GM12878 (cell line): ENCODE results near the gene SPATA22. TPM values are rescaled to one million over a fixed set of nuclear protein-coding genes. Genes with fewer than 3 reads are reported as not detected.

Source experiments
- ATAC-seq: fragments of 200-7000 bp; cut with Tn5 transposase; 3 replicates; pipeline ENCODE4 v1.9.1; 2020; ENCODE audit warnings: mild to moderate bottlenecking, moderate library complexity
- BruUV-seq: library from RNA; stranded (reverse); fragments of 400-500 nt; replicated peaks from 2 replicates; lab custom pipeline; 2021; lab: Mats Ljungman, UMichigan
- CTCF ChIA-PET: fragments of 300-600 bp; sonication (Branson Sonifier 250); formaldehyde crosslinking; extraction: SDS; loops from one replicate; lab custom pipeline; 2021; ENCODE audit warnings: inconsistent platforms; lab: Yijun Ruan, JAX
- POLR2A ChIA-PET: fragments of 350-600 bp; formaldehyde crosslinking; extraction: SDS; loops from one replicate; lab custom pipeline; 2021; ENCODE audit warnings: inconsistent platforms; lab: Charles Lee
- RAD21 ChIA-PET: fragments of 300-600 bp; sonication (Branson Sonifier 250); formaldehyde crosslinking; loops from one replicate; lab custom pipeline; 2023; ENCODE audit warnings: antibody characterized with exemption; ENCODE audit not compliant: unreplicated experiment; lab: Charles Lee
- SMC1A ChIA-PET: fragments of 300-600 bp; sonication (Branson Sonifier 250); formaldehyde crosslinking; loops from one replicate; lab custom pipeline; 2023; ENCODE audit not compliant: unreplicated experiment, uncharacterized antibody; lab: Charles Lee
- DNase-seq: peaks from one replicate; pipeline ENCODE4 v3.0.0-alpha.2; 2011; ENCODE audit warnings: low read depth, low spot score
- FAIRE-seq: peaks from 3 replicates; lab custom pipeline; 2011; peaks lifted over from hg19 to GRCh38; lab: Jason Lieb, UNC
- H2AFZ ChIP-seq: 2 replicates; pipeline ENCODE4 v1.6.0; 2011; ENCODE audit warnings: low read depth, low read length, control low read depth; ENCODE audit not compliant: control insufficient read depth
- H3K27ac ChIP-seq: 2 replicates; pipeline ENCODE4 v1.5.1; 2011; ENCODE audit warnings: control low read depth; ENCODE audit not compliant: control insufficient read depth, insufficient read depth
- H3K27me3 ChIP-seq, 2 experiments: replicated peaks in 1 of 2; 2 replicates each; pipeline versions ENCODE4 v1.6.0 to v1.6.1; 2011; ENCODE audit warnings: low read length in 1 of 2; ENCODE audit not compliant: control insufficient read depth in 2 of 2, insufficient read depth in 2 of 2
- H3K36me3 ChIP-seq, 2 experiments: 2 replicates each; pipeline ENCODE4 v1.5.1; 2011; ENCODE audit warnings: low read length in 1 of 2; ENCODE audit not compliant: control insufficient read depth in 2 of 2, insufficient read depth in 2 of 2
- H3K4me1 ChIP-seq: 2 replicates; pipeline ENCODE4 v1.6.1; 2011; ENCODE audit warnings: mild to moderate bottlenecking, low read length, moderate library complexity, mixed read lengths; ENCODE audit not compliant: control insufficient read depth, insufficient read depth
- H3K4me2 ChIP-seq: 2 replicates; pipeline ENCODE4 v1.6.0; 2011; ENCODE audit warnings: control low read depth; ENCODE audit not compliant: control insufficient read depth, insufficient read depth
- H3K4me3 ChIP-seq: fragments of 200-600 bp; sonication (generic); 2 replicates; pipeline ENCODE4 v1.5.1; 2016
- H3K79me2 ChIP-seq: 2 replicates; pipeline ENCODE4 v1.6.0; 2011; ENCODE audit warnings: low read length; ENCODE audit not compliant: control insufficient read depth, insufficient read depth
- H3K9ac ChIP-seq: 2 replicates; pipeline ENCODE4 v1.8.0; 2011; ENCODE audit warnings: low read length, control low read depth, mixed read lengths; ENCODE audit not compliant: control insufficient read depth, insufficient read depth
- H3K9me3 ChIP-seq: replicated peaks from 3 replicates; pipeline ENCODE4 v1.5.1; 2011; ENCODE audit warnings: mild to moderate bottlenecking, low read length; ENCODE audit not compliant: control insufficient read depth, insufficient read depth
- H4K20me1 ChIP-seq: 2 replicates; pipeline ENCODE4 v1.6.0; 2011; ENCODE audit not compliant: control insufficient read depth, insufficient read depth
- BACH1 ChIP-seq: fragments of 450-650 bp; IDR thresholded peaks from 2 replicates; pipeline ENCODE4 v1.6.1; 2017; ENCODE audit warnings: mild to moderate bottlenecking, borderline replicate concordance
- BRCA1 ChIP-seq: IDR thresholded peaks from 2 replicates; pipeline ENCODE4 v1.6.1; 2011; ENCODE audit warnings: low read depth, low read length, improper control_type of control experiment
- CBFB ChIP-seq: IDR thresholded peaks from 2 replicates; pipeline ENCODE4 v1.6.1; 2016; ENCODE audit warnings: antibody characterized with exemption, low read depth
- ESRRA ChIP-seq: IDR thresholded peaks from 2 replicates; pipeline ENCODE4 v1.6.1; 2012; ENCODE audit warnings: mild to moderate bottlenecking, low read length, improper control_type of control experiment
- GATAD2B ChIP-seq: fragments of 450-650 bp; conservative IDR thresholded peaks from 2 replicates; pipeline ENCODE4 v1.6.1; 2017; ENCODE audit warnings: low read depth, mild to moderate bottlenecking, moderate library complexity
- KAT2A ChIP-seq: conservative IDR thresholded peaks from 2 replicates; pipeline ENCODE4 v1.6.1; 2011; ENCODE audit warnings: low read depth, low read length; ENCODE audit not compliant: control insufficient read depth
- MEF2A ChIP-seq: IDR thresholded peaks from 2 replicates; pipeline ENCODE4 v1.6.1; 2011; ENCODE audit warnings: low read depth, mild to moderate bottlenecking, low read length, moderate library complexity; ENCODE audit not compliant: insufficient read depth
- POLR2AphosphoS5 ChIP-seq: IDR thresholded peaks from 2 replicates; pipeline ENCODE4 v1.6.1; 2011; ENCODE audit warnings: mild to moderate bottlenecking, low read length, inconsistent platforms
- POU2F2 ChIP-seq: IDR thresholded peaks from 3 replicates; pipeline ENCODE4 v1.6.1; 2011; ENCODE audit warnings: low read depth, mild to moderate bottlenecking, low read length, borderline replicate concordance
- RB1 ChIP-seq: fragments of 450-650 bp; formaldehyde crosslinking; IDR thresholded peaks from 2 replicates; pipeline ENCODE4 v1.6.1; 2017; ENCODE audit warnings: mild to moderate bottlenecking, borderline replicate concordance
- SMC3 ChIP-seq: IDR thresholded peaks from 2 replicates; pipeline ENCODE4 v1.6.1; 2011; ENCODE audit warnings: low read length, improper control_type of control experiment, borderline replicate concordance
- SRF ChIP-seq, 2 experiments: IDR thresholded peaks; 2 replicates each; pipeline ENCODE4 v1.6.1; 2011; ENCODE audit warnings: low read depth in 2 of 2, low read length in 2 of 2, mild to moderate bottlenecking in 1 of 2, moderate library complexity in 1 of 2
- ZNF274 ChIP-seq: IDR thresholded peaks from one replicate; pipeline ENCODE4 v1.8.0; 2011; ENCODE audit not compliant: insufficient read length, insufficient read depth
- WGBS: methylation state at CpG from one replicate; pipeline ENCODE4 v1.1.6; 2016; ENCODE audit warnings: low lambda C conversion rate; ENCODE audit not compliant: insufficient replicate concordance, insufficient coverage; ENCODE audit errors: missing lambda C conversion rate; 5-methylcytosine and 5-hydroxymethylcytosine counted together
- in situ Hi-C: fragments of 300-500 bp; cut with MboI; formaldehyde crosslinking; loops from 9 replicates; pipeline ENCODE4 v1.14.3; 2018; ENCODE audit warnings: mixed read lengths
- intact Hi-C: fragments of 100-400 bp; cut with micrococcal nuclease; formaldehyde crosslinking; loops from one replicate; pipeline ENCODE4 v1.14.2; 2022; ENCODE audit not compliant: unreplicated experiment
- polyA plus RNA-seq, 11 experiments: library from polyadenylated mRNA; depleted of rRNA in 4 of 11; unstranded in 6 of 11; stranded (reverse) in 5 of 11; fragments of >200 nt; fragmentation: Nextera tagmentation in 4 of 11; fragmentation: Illumina TruSeq in 1 of 11; extraction: Ambion mirVana in 4 of 11; extraction: Trizol in 1 of 11; gene quantifications; 1 replicate in 1 of 11; 2 replicates in 10 of 11; pipeline versions ENCODE4 v1.2.1 to v1.2.3, GENCODE V29; 2011 to 2016; ENCODE audit warnings: inconsistent platforms in 2 of 11, missing spikeins in 2 of 11, low read depth in 1 of 11
- total RNA-seq, 4 experiments: library from RNA; depleted of rRNA in 3 of 4; stranded (reverse); fragments of >200 nt in 3 of 4; fragmentation: Illumina TruSeq in 1 of 4; extraction: Trizol in 1 of 4; gene quantifications; 2 replicates each; pipeline versions ENCODE4 v1.2.1 to v1.2.3, GENCODE V29; 2013 to 2021
- TF ChIP-seq, protein P1 (sequence below): fragments of 450-650 bp; IDR thresholded peaks from 2 replicates; pipeline ENCODE4 v1.6.1; 2017; ENCODE audit warnings: mild to moderate bottlenecking, low read depth, inconsistent platforms; ENCODE audit not compliant: poor library complexity, severe bottlenecking
- TF ChIP-seq, protein P2 (sequence below): IDR thresholded peaks from 2 replicates; pipeline ENCODE4 v1.6.1; 2012; ENCODE audit warnings: low read depth, low read length, improper control_type of control experiment

SPATA22 gene
- total and polyA plus RNA-seq, 10 of the 15 experiments (the other 5 are each of a cell fraction or from before 2014, with no cell fraction given), result not detected

DNA sequence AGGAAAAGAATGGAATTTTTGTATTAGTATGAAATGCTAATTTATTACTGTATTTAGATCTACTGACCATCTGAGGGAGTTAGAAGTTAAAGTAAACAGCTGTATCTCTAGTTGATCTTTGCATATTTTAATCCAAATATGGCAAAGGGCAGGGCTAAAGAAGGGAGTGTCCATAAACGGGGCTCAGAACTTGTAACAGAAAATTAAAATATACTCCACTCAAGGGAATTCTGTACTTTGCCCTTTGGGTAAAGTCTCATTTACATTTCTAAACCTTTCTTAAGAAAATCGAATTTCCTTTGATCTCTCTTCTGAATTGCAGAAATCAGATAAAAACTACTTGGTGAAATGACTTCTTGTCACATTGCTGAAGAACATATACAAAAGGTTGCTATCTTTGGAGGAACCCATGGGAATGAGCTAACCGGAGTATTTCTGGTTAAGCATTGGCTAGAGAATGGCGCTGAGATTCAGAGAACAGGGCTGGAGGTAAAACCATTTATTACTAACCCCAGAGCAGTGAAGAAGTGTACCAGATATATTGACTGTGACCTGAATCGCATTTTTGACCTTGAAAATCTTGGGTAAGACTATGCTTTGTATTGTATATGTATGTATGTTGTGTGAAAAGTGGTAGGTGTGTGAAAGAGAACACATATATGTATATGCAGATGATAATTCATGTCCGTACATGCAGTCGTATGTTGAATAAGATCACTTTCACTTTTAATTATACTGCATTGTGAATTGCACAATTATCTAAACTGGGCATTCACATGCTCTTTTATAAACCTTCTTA lies 4.4 kb upstream of the SPATA22 start, which contains the start of gene ASPA:
ASPA (plus strand) TSS at position 186 of the 799 bp plus-strand sequence; CDS start at position 349, 163 bp downstream.
- ATAC-seq (no peak), DNase-seq (no peak), FAIRE-seq (no peak)
- ChIA-PET SMC1A (interaction anchor here (0.8 to 1.5 kb wide), 2 partner anchors 24 to 58 kb away, joined by 3 read pairs; no protein-coding TSS in a partner anchor), POLR2A (no interaction called here), CTCF (no interaction called here), RAD21 (no interaction called here)
- Histone ChIP-seq H3K27me3 (peaks cover 0 to 2% of the 10 kb centered on the region in 2 experiments; a peak in 1 of 4 replicates), H3K4me3 (no peak within 1 kb of the TSS), H2AFZ (no peak within 1 kb of the TSS), H4K20me1 (no peaks in the 10 kb centered on the region), H3K4me2 (no peak within 1 kb of the TSS), H3K9ac (no peak within 1 kb of the TSS), H3K9me3 (no peaks in the 10 kb centered on the region), H3K4me1 (no peaks in the 10 kb centered on the region), H3K79me2 (no peaks in the 10 kb centered on the region), H3K36me3 (no peaks in the 10 kb centered on the region), H3K27ac (no peak within 1 kb of the TSS)
- TF ChIP-seq POU2F2, result no peak
- TF ChIP-seq GATAD2B, result no peak
- TF ChIP-seq BRCA1, result no peak
- no peak for TF ChIP-seq SMC3
- no peak for TF ChIP-seq CBFB
- no peak for TF ChIP-seq POLR2AphosphoS5
- no peak for TF ChIP-seq SRF (IDR thresholded peaks at IDR 0.05; ENCODE audit: low read depth in 2 of 2, low read length in 2 of 2)
- TF ChIP-seq BACH1, result no peak
- TF ChIP-seq RB1, result no peak
- no peak for TF ChIP-seq MEF2A
- TF ChIP-seq, protein P1, sequence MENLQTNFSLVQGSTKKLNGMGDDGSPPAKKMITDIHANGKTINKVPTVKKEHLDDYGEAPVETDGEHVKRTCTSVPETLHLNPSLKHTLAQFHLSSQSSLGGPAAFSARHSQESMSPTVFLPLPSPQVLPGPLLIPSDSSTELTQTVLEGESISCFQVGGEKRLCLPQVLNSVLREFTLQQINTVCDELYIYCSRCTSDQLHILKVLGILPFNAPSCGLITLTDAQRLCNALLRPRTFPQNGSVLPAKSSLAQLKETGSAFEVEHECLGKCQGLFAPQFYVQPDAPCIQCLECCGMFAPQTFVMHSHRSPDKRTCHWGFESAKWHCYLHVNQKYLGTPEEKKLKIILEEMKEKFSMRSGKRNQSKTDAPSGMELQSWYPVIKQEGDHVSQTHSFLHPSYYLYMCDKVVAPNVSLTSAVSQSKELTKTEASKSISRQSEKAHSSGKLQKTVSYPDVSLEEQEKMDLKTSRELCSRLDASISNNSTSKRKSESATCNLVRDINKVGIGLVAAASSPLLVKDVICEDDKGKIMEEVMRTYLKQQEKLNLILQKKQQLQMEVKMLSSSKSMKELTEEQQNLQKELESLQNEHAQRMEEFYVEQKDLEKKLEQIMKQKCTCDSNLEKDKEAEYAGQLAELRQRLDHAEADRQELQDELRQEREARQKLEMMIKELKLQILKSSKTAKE, result no peak
- TF ChIP-seq, protein P2, sequence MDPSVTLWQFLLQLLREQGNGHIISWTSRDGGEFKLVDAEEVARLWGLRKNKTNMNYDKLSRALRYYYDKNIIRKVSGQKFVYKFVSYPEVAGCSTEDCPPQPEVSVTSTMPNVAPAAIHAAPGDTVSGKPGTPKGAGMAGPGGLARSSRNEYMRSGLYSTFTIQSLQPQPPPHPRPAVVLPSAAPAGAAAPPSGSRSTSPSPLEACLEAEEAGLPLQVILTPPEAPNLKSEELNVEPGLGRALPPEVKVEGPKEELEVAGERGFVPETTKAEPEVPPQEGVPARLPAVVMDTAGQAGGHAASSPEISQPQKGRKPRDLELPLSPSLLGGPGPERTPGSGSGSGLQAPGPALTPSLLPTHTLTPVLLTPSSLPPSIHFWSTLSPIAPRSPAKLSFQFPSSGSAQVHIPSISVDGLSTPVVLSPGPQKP, result no peak
- TF ChIP-seq KAT2A, result no peak
- no peak for TF ChIP-seq ESRRA
- no peak for TF ChIP-seq ZNF274
- intact Hi-C loops, result no loop called here
- BruUV-seq, result no TSS peak
- in situ Hi-C loops, result no loop called here
- 27% methylated on average over 7 of the region's 7 CpGs for WGBS
